Karpas-422 (cell line): ENCODE results near the gene LMO2. TPM values are rescaled to one million over a fixed set of nuclear protein-coding genes. Genes with fewer than 3 reads are reported as not detected.
"Not testable (repeated sequence)": the region's sequence is repeated elsewhere in the genome, so short reads cannot be mapped to it uniquely, and the experiment has no call there.

Source experiments
- DNase-seq: peaks from one replicate; pipeline ENCODE4 v3.0.0-alpha.2; 2015
- H2AFZ ChIP-seq: fragments of 200-600 bp; sonication (generic); 2 replicates; pipeline ENCODE4 v1.6.1; 2014; ENCODE audit warnings: antibody characterized with exemption, low read length, mixed read lengths
- H3K27ac ChIP-seq: fragments of 200-600 bp; sonication (generic); 2 replicates; pipeline ENCODE4 v1.5.1; 2014; ENCODE audit warnings: mild to moderate bottlenecking, low read length, moderate library complexity
- H3K27me3 ChIP-seq: fragments of 200-600 bp; sonication (generic); 2 replicates; pipeline ENCODE4 v1.6.1; 2014; ENCODE audit warnings: low read length, mixed read lengths
- H3K36me3 ChIP-seq: fragments of 200-600 bp; sonication (generic); 2 replicates; pipeline ENCODE4 v1.6.1; 2014; ENCODE audit warnings: low read length, mixed read lengths; ENCODE audit not compliant: insufficient read depth
- H3K4me1 ChIP-seq: fragments of 200-600 bp; sonication (generic); 2 replicates; pipeline ENCODE4 v1.6.1; 2014; ENCODE audit warnings: mild to moderate bottlenecking, low read length, mixed read lengths
- H3K4me2 ChIP-seq: fragments of 200-600 bp; sonication (generic); 2 replicates; pipeline ENCODE4 v1.6.1; 2014; ENCODE audit warnings: low read length, low read depth, mild to moderate bottlenecking; ENCODE audit not compliant: poor library complexity, severe bottlenecking
- H3K4me3 ChIP-seq: fragments of 200-600 bp; sonication (generic); 2 replicates; pipeline ENCODE4 v1.5.1; 2014; ENCODE audit warnings: mild to moderate bottlenecking, antibody characterized with exemption, low read length, mixed read lengths
- H3K79me2 ChIP-seq: fragments of 200-600 bp; sonication (generic); 2 replicates; pipeline ENCODE4 v1.6.1; 2014; ENCODE audit warnings: mild to moderate bottlenecking, low read length, mixed read lengths
- H3K9ac ChIP-seq: fragments of 200-600 bp; sonication (generic); 2 replicates; pipeline ENCODE4 v1.6.0; 2014; ENCODE audit warnings: low read length
- H3K9me2 ChIP-seq: fragments of 200-600 bp; sonication (generic), shearing (Covaris generic); replicated peaks from 2 replicates; pipeline ENCODE4 v1.6.0; 2014; ENCODE audit warnings: mild to moderate bottlenecking, low read length, moderate library complexity; ENCODE audit not compliant: insufficient read depth
- H3K9me3 ChIP-seq: fragments of 300-700, 200-600 bp; sonication (generic); 2 replicates; pipeline ENCODE4 v1.6.1; 2014; ENCODE audit warnings: low read length, mixed read lengths
- H4K20me1 ChIP-seq: fragments of 200-600 bp; sonication (generic); 2 replicates; pipeline ENCODE4 v1.6.1; 2014; ENCODE audit warnings: mild to moderate bottlenecking, antibody characterized with exemption, low read length, low read depth; ENCODE audit not compliant: insufficient read depth
- total RNA-seq: library from RNA; depleted of rRNA; stranded (reverse); fragments of >200 nt; shearing (Covaris generic); gene quantifications from 2 replicates; pipeline ENCODE4 v1.2.3, GENCODE V29; 2014; ENCODE audit warnings: low replicate concordance; rRNA removed

LMO2 gene
- total RNA-seq, 1 experiment from 2014 or later: 0.34 TPM

GRCh38 chr11:33825854-33826560, 65.9 kb downstream of the LMO2 start:
- Histone ChIP-seq H3K9me2 (no peaks in the 10 kb centered on the region), H3K9me3 (no peaks in the 10 kb centered on the region), H3K36me3 (no peaks in the 10 kb centered on the region), H3K4me1 (no peaks in the 10 kb centered on the region), H4K20me1 (no peaks in the 10 kb centered on the region), H2AFZ (no peak overlapping the region), H3K4me2 (no peak overlapping the region), H3K4me3 (no peak overlapping the region), H3K27ac (no peak overlapping the region), H3K9ac (no peak overlapping the region), H3K79me2 (no peaks in the 10 kb centered on the region), H3K27me3 (no peaks in the 10 kb centered on the region)
- DNase-seq: no peak

GRCh38 chr11:33822981-33823380, 68.9 kb downstream of the LMO2 start:
- H4K20me1 ChIP-seq, H3K4me3 ChIP-seq, DNase-seq, H3K36me3 ChIP-seq, H3K79me2 ChIP-seq, H3K4me2 ChIP-seq, H3K9me3 ChIP-seq, H3K9me2 ChIP-seq, H2AFZ ChIP-seq, H3K4me1 ChIP-seq, H3K27ac ChIP-seq, H3K27me3 ChIP-seq, H3K9ac ChIP-seq: not testable (repeated sequence)

GRCh38 chr11:33819278-33820035, 72.4 kb downstream of the LMO2 start:
- H3K4me2 ChIP-seq: no peak overlapping the region
- no peaks in the 10 kb centered on the region for H3K9me2 ChIP-seq
- H3K4me3 ChIP-seq: no peak overlapping the region
- no peaks in the 10 kb centered on the region for H3K4me1 ChIP-seq
- no peaks in the 10 kb centered on the region for H4K20me1 ChIP-seq
- H3K27ac ChIP-seq: no peak overlapping the region
- DNase-seq: peak; percentile 28
- H3K79me2 ChIP-seq: no peaks in the 10 kb centered on the region
- no peaks in the 10 kb centered on the region for H3K9me3 ChIP-seq
- H3K9ac ChIP-seq: no peak overlapping the region
- H2AFZ ChIP-seq: no peak overlapping the region
- H3K27me3 ChIP-seq: no peaks in the 10 kb centered on the region
- no peaks in the 10 kb centered on the region for H3K36me3 ChIP-seq

Other genes starting within 250 kb of the LMO2 start
- gene C11orf91, start 191.2 kb downstream of the LMO2 start, total RNA-seq: not detected in 2 replicates
- gene CD59, start 155.7 kb downstream of the LMO2 start, total RNA-seq: 0.18 and 5.7 TPM in 2 replicates
- gene FBXO3, start 117.6 kb downstream of the LMO2 start, total RNA-seq: 12.9 and 42.0 TPM in 2 replicates
- 195 and 234 TPM in 2 replicates for gene CAPRIN1, start 159.7 kb upstream of the LMO2 start, total RNA-seq
- 45.0 and 61.0 TPM in 2 replicates for gene NAT10, start 213.6 kb upstream of the LMO2 start, total RNA-seq